Neural progenitor cell (in vitro differentiated cells): Measurements from ENCODE around the gene PRR19. TPM values are rescaled to one million over a fixed set of nuclear protein-coding genes. Genes with fewer than 3 reads are reported as not detected.

Source experiments
- DNase-seq: peaks from one replicate; pipeline ENCODE4 v3.0.0-alpha.2; 2016; ENCODE audit warnings: low spot score
- H2AFZ ChIP-seq: fragments of 200-600 bp; sonication (generic); replicated peaks from 2 replicates; pipeline ENCODE4 v1.6.1; 2016; ENCODE audit warnings: antibody characterized with exemption
- H3F3A ChIP-seq: fragments of 200-600 bp; sonication (generic); 2 replicates; pipeline ENCODE4 v1.6.1; 2016; ENCODE audit warnings: antibody characterized with exemption, low read depth
- H3K27ac ChIP-seq: fragments of 200-600 bp; sonication (generic); 2 replicates; pipeline ENCODE4 v1.5.1; 2016; ENCODE audit warnings: mild to moderate bottlenecking
- H3K27me3 ChIP-seq: fragments of 200-600 bp; sonication (generic); 2 replicates; pipeline ENCODE4 v1.6.1; 2016; ENCODE audit warnings: mild to moderate bottlenecking, moderate library complexity
- H3K36me3 ChIP-seq: fragments of 200-600 bp; sonication (generic); 2 replicates; pipeline ENCODE4 v1.5.1; 2016
- H3K4me1 ChIP-seq: fragments of 200-600 bp; sonication (generic); 2 replicates; pipeline ENCODE4 v1.6.1; 2016; ENCODE audit warnings: mixed run types
- H3K4me2 ChIP-seq: fragments of 200-600 bp; sonication (generic); 2 replicates; pipeline ENCODE4 v1.6.1; 2016
- H3K4me3 ChIP-seq: fragments of 200-600 bp; sonication (generic); 2 replicates; pipeline ENCODE4 v1.5.1; 2016
- H3K79me2 ChIP-seq: fragments of 200-600 bp; sonication (generic); 2 replicates; pipeline ENCODE4 v1.6.1; 2016; ENCODE audit warnings: low read depth
- H3K9ac ChIP-seq: fragments of 200-600 bp; sonication (generic); 2 replicates; pipeline ENCODE4 v1.6.1; 2016
- H3K9me3 ChIP-seq: fragments of 200-600 bp; sonication (generic); 2 replicates; pipeline ENCODE4 v1.5.1; 2016; ENCODE audit warnings: low read depth
- H4K20me1 ChIP-seq: fragments of 200-600 bp; sonication (generic); 2 replicates; pipeline ENCODE4 v1.6.1; 2016; ENCODE audit warnings: low read depth
- H3K27ac Mint-ChIP-seq: 3 replicates; pipeline ENCODE4 v1.8.0; 2021; ENCODE audit warnings: mixed read lengths
- H3K27me3 Mint-ChIP-seq: 2 replicates; pipeline ENCODE4 v1.8.0; 2022; ENCODE audit warnings: low read depth, mild to moderate bottlenecking, inconsistent platforms, moderate library complexity, mixed read lengths; ENCODE audit not compliant: insufficient read depth
- H3K36me3 Mint-ChIP-seq: 3 replicates; pipeline ENCODE4 v1.8.0; 2021; ENCODE audit warnings: mixed read lengths
- H3K4me1 Mint-ChIP-seq: 3 replicates; pipeline ENCODE4 v1.8.0; 2021; ENCODE audit warnings: mixed read lengths
- H3K4me3 Mint-ChIP-seq: 3 replicates; pipeline ENCODE4 v1.8.0; 2021; ENCODE audit warnings: mild to moderate bottlenecking, moderate library complexity, mixed read lengths
- H3K9me3 Mint-ChIP-seq: 3 replicates; pipeline ENCODE4 v1.8.0; 2020; ENCODE audit warnings: mixed read lengths
- CTCF ChIP-seq: fragments of 200-600 bp; sonication (generic); IDR thresholded peaks from 2 replicates; pipeline ENCODE4 v1.5.1; 2017; ENCODE audit warnings: antibody characterized with exemption, mild to moderate bottlenecking
- EZH2 ChIP-seq: fragments of 200-600 bp; sonication (generic); IDR thresholded peaks from 2 replicates; pipeline ENCODE4 v1.6.1; 2017; ENCODE audit warnings: antibody characterized with exemption, mild to moderate bottlenecking, moderate library complexity
- EZH2phosphoT487 ChIP-seq: fragments of 200-600 bp; sonication (generic); IDR thresholded peaks from 2 replicates; pipeline ENCODE4 v1.6.1; 2017; ENCODE audit warnings: antibody characterized with exemption
- total RNA-seq: library from RNA; depleted of rRNA; stranded (reverse); fragments of >200 nt; gene quantifications from 2 replicates; pipeline ENCODE4 v1.2.3, GENCODE V29; 2015; ENCODE audit warnings: low replicate concordance

Gene PRR19
- total RNA-seq, 1 donor from 2014 or later: 1.0 TPM

- no peak overlapping the region for H3K4me3 ChIP-seq
- H3F3A ChIP-seq: peaks cover 21% of the 10 kb centered on the region
- no peak for TF ChIP-seq EZH2phosphoT487
- no peak for TF ChIP-seq EZH2
- TF ChIP-seq CTCF: no peak
- H3K36me3 Mint-ChIP-seq: peaks cover 9% of the 10 kb centered on the region
- DNase-seq: no peak
- no peaks in the 10 kb centered on the region for H3K9me3 Mint-ChIP-seq
- H3K4me2 ChIP-seq: no peak overlapping the region
- no peak overlapping the region for H3K9ac ChIP-seq
- no peaks in the 10 kb centered on the region for H3K9me3 ChIP-seq
- H3K27me3 Mint-ChIP-seq: peaks cover 10% of the 10 kb centered on the region
- H3K27ac ChIP-seq: no peak overlapping the region
- H3K27me3 ChIP-seq: no peaks in the 10 kb centered on the region
- H3K27ac Mint-ChIP-seq: peak overlapping the region; percentile 99
- H3K36me3 ChIP-seq: no peaks in the 10 kb centered on the region
- H4K20me1 ChIP-seq: peaks cover 13% of the 10 kb centered on the region
- peak overlapping the region; percentile 92 for H3K4me3 Mint-ChIP-seq
- H2AFZ ChIP-seq: no peak overlapping the region
- H3K4me1 ChIP-seq: peaks cover 14% of the 10 kb centered on the region
- peaks cover 22% of the 10 kb centered on the region for H3K79me2 ChIP-seq
- peaks cover 26% of the 10 kb centered on the region for H3K4me1 Mint-ChIP-seq
Observed at GRCh38 chr19:42303876-42304275, 1.9 kb downstream of the PRR19 start.

- peaks cover 7% of the 10 kb centered on the region for H3K4me1 ChIP-seq
- H3K27ac ChIP-seq: no peak overlapping the region
- H3K9ac ChIP-seq: no peak overlapping the region
- DNase-seq: no peak
- H3K79me2 ChIP-seq: peaks cover 6% of the 10 kb centered on the region
- no peak overlapping the region for H2AFZ ChIP-seq
- no peaks in the 10 kb centered on the region for H3K36me3 ChIP-seq
- H3K4me1 Mint-ChIP-seq: peaks cover 15% of the 10 kb centered on the region
- no peaks in the 10 kb centered on the region for H3K9me3 Mint-ChIP-seq
- H3K27ac Mint-ChIP-seq: no peak overlapping the region
- no peak overlapping the region for H3K4me2 ChIP-seq
- H3F3A ChIP-seq: peaks cover 21% of the 10 kb centered on the region
- TF ChIP-seq EZH2 (no peak), CTCF (no peak), EZH2phosphoT487 (no peak)
- no peaks in the 10 kb centered on the region for H3K27me3 ChIP-seq
- peaks cover 4% of the 10 kb centered on the region for H3K36me3 Mint-ChIP-seq
- no peak overlapping the region for H3K4me3 Mint-ChIP-seq
- H3K27me3 Mint-ChIP-seq: peaks cover 15% of the 10 kb centered on the region
- no peaks in the 10 kb centered on the region for H3K9me3 ChIP-seq
- H4K20me1 ChIP-seq: peaks cover 4% of the 10 kb centered on the region
- no peak overlapping the region for H3K4me3 ChIP-seq
Observed at GRCh38 chr19:42306646-42307045, 4.7 kb downstream of the PRR19 start.

- Mint-ChIP-seq H3K27me3 (peaks cover 22% of the 10 kb centered on the region), H3K9me3 (no peaks in the 10 kb centered on the region), H3K4me3 (no peak overlapping the region), H3K36me3 (peaks cover 4% of the 10 kb centered on the region), H3K27ac (no peak overlapping the region), H3K4me1 (peaks cover 11% of the 10 kb centered on the region)
- Histone ChIP-seq H3K36me3 (no peaks in the 10 kb centered on the region), H2AFZ (no peak overlapping the region), H3K4me1 (no peaks in the 10 kb centered on the region), H3K9me3 (no peaks in the 10 kb centered on the region), H3F3A (peaks cover 15% of the 10 kb centered on the region), H3K27me3 (peaks cover 27% of the 10 kb centered on the region), H3K9ac (no peak overlapping the region), H3K79me2 (no peaks in the 10 kb centered on the region), H4K20me1 (peaks cover 8% of the 10 kb centered on the region), H3K4me2 (no peak overlapping the region), H3K4me3 (no peak overlapping the region), H3K27ac (no peak overlapping the region)
- TF ChIP-seq EZH2phosphoT487 (no peak), CTCF (no peak), EZH2 (no peak)
- no peak for DNase-seq
Observed at GRCh38 chr19:42309686-42310085, 7.8 kb downstream of the PRR19 start.
